Measurements from ENCODE around the gene SCTR. TPM values are rescaled to one million over a fixed set of nuclear protein-coding genes. Genes with fewer than 3 reads are reported as not detected.

SCTR gene
- total RNA-seq, 1 experiment from 2014 or later = not detected

DNA sequence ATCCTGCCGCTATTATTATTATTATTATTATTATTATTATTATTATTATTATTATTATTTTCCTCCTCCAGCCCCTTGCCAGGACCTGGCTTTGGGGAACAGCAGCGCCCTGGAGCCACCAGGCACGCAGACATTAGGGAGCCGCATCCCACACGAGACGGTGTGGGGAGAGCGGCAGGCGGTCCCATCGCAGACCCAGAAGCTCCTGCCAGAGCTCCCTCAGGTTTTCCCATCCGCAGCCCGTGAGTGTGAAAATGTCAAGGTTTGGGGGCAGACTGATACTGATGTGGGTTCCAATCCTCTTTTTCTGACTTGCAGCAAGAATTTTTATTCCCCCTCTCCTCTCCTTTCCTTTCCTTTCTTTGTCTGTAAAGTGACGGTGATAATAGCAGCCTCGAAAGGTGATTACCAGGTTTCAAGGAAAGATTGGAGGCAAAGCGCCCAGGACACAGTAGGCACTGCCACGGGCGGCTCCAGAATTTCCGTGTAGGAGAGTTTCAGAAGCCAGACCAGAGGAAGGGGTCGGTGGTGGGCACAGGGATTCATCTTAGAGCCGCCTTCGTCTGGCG is 816 bp downstream of the SCTR start:
- no peak for DNase-seq (ENCODE audit: low read depth)

DNA sequence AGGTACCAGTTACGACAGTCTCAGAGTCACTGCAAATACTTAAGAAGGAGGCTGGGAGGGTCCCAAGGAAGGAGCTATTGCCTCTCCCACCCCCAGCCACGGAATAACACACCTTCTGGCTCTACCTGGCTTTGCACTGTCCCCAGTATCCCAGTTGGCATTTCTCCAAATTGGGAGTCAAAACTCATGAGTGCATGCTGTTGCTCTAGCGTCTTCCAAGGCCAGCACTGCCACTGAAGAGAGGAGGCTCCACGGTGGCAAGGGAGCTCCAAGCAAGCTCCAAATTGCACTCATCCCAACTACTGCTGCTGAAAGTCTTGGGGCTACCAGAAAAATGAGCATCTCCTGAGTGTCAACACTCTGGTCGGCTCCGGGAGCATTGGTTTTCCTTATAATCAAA is 1.6 kb downstream of the SCTR start:
- DNase-seq (ENCODE audit: low read depth) = no peak

DNA sequence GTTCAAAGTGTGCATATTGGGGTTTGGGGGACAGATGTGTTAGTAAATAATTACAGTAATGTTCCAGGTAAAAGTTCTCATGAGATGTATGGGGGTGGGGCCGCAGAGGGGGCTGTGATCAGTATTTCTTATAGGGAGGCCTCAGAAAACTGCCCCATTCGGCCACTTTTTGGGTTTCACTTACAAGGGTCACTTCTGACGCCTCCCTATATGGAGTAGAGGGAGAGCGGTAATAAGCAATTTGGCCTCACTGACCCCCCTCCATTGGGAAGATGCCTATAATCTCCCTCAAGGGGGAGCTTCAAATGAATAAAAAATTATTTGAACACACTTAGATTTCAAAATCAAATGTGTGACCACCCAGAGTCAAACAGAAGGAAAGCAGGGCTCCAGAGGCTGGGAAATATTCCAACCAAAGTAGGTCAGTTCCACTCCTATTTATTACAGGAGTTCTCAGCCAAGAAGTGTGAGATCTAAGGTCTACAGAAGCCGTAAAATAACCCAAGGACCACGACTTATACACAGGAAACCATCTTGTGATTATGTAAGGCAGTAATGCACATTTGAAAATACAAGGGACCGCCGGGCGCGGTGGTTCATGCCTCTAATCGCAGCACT is 2.7 kb downstream of the SCTR start:
- DNase-seq (ENCODE audit: low read depth) = no peak

DNA sequence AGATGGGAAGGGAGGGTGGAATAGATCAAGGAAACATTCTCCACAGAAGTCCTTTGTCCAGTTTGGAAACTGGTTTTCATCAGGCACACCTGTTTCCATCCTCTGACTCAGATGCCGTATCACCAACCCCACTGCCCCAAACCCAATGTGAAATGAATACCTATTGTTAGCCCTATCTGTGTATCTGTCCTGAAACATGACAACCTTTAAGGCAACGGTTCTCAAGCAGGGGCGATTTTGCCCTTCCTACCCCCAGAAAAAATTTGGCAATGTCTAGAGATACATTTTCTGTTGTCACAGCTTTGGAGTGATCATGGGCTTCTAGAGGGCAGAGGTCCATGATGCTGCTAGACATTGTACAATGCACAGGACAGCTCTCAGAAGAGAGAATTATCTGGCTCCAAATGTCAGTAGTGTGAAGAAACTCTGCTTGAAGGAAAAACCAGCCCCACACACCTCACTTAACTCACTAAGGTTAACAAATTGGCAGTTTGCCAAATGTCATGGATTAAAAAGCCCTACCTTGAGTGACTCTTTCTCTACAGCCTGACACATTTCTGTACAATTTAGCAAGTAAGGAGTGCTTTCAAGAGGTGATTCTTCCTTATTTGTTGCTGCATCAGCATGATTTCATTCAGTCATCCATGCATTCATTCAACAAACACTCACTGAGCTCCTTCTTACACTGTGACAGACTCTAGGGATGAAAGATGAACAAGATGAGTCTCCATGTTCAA is 3.4 kb downstream of the SCTR start:
- DNase-seq (ENCODE audit: low read depth) = no peak

DNA sequence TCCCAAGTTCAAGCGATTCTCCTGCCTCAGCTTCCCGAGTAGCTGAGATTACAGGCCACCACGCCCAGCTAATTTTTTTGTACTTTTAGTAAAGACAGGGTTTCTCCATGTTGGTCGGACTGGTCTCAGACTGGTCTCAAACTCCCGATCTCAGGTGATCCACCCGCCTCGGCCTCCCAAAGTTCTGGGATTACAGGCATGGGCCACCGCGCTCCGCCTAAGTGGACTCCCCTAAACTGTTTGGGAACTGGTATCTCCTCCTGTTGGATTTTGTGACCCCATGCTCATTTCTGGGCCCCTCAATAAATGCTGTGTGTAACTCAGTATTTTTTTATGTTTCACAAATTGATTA is 5.2 kb downstream of the SCTR start:
- DNase-seq (ENCODE audit: low read depth) = no peak

DNA sequence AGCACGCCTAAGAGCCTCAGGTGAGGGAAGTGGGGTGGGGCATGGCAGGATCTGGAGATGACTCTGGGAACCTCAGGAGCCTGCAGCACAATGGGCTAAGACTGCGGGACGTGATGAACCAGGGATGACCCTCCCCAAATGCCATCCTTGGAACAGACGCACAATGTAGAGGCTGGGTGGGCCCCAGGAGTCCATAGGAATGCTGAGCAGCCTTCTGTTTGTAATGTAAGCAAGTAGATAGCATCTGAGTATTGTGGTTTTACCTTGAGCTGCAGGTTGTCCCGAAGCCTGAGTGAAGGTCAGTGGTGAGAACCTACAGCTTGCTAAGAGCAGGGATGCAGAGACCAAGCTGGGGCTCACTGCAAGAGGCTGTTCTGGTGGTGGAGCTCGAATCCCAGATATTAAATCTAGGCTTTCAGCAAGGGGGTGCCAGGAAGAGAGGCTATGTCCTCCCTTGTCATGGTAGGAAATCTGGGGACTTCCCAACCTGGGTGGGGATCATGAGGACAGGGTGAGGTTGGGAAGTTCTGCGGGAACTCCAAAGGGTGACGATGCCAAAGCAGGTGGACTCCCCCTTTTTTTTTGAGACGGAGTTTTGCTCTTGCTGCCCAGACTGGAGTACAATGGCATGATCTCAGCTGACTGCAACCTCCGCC is 5.8 kb downstream of the SCTR start:
- no peak for DNase-seq (ENCODE audit: low read depth)

DNA sequence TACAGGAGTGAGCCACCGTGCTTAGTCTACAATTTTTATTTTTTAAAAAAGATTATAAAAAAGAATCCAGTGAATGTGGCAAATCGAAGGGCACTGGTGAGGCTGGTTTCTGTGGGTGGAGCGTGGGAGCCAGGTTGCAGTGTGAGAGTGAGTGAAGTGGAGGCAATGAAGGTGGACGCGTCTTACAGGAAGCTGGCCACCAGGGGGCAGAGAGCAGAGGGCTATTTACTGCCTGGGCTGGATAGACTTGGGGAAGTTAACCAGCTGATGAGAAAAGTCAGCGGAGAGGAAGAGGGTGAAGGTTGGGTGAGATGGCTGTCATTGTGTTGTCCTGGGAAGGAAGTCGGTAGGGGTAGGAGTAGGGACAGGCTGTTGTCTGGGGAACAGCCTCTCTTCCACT is 6.8 kb downstream of the SCTR start:
- peak; percentile 39 for DNase-seq (ENCODE audit: low read depth)

DNA sequence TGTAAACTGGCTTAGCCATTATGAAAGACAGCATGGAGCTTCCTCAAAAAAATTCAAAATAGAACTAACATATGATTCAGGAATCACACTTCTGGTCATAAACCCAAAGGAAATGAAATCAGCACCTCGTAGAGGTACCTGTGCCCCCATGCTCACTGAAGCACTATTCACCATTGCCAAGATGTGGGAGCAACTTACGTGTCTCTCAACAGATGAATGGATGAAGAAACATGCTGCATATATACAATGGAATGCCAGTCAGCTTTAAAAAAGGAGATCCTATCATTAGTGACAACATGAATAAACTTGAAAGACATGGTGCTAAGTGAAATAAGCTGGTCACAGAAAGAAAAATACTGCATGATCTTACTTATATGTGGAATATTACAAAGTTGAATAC is 8.2 kb downstream of the SCTR start:
- no peak for DNase-seq (ENCODE audit: low read depth)

DNA sequence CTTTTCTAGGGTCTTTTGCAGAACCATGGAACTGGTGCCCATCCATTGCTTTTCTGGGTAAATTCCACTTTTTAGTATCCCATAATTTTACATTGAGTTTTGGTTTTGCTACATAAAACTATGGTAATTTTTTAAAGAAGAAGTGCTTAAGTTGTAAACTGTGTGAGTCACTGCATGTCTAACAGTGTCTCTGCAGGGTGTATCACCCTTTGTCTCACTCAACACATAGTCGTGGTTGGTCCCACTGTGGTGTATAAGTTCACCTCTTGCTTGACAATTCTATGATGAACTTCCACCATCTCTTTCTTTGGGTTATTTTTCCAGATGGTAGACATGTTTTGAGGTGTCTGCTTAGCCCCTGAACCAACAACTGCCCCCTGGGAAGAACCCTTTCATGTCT is 10.5 kb downstream of the SCTR start:
- no peak for DNase-seq (ENCODE audit: low read depth)

DNA sequence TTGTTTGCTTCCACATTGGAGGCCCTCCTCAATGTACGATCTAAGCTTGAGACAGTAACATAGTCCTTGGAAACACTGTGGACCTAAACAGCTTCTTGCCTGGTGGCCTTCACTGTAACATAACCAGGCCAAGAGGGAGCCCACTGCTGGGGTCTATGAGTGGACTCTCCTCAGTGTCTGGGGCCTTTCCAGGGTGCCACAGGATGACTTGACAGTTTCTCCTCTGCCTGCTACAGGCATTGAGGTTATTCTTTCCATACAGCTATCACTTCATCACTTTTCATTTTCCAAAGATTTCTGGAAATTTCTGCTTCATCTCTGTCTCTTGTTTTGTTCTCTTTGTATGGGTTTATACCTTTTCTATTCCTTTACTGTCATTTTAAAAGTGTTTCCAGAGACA is 11.3 kb downstream of the SCTR start:
- DNase-seq (ENCODE audit: low read depth) = no peak

DNA sequence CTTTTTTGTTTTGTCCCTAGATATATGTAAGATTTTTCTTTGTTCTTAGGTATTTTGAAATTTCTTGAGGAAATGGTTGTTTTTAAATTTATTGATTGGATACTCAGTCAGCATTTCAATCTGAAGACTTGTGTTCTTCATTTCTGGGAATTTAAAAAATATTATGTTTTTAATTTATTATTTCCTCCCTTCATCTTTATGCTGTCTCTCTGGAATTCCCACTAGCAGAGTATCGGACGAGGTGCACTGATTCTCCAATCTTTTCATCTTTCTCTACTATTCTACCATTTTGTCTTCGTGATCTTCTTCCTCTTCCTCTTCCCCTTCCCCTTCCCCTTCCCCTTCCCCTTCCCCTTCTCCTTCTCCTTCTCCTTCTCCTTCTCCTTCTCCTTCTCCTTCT is 12.3 kb downstream of the SCTR start:
- DNase-seq (ENCODE audit: low read depth) = no peak

DNA sequence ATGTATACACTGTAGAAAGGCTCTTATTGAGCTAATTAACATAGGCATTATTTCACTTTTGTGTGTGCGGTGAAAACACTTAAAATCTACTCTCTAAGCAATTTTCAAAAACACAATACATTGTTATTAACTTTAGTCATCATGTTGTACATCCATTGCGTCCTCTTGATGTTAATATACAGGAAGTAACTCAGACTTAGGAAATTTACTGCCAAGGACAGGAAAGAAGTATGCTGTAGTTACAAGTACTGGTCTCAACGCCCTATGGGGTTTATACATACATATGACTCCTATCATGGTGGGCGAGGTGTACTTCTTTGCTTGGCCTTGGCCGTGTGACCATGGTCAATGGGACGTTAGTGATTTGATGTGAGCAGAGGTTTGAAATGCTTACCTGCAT is 15.5 kb downstream of the SCTR start:
- no peak for DNase-seq (ENCODE audit: low read depth)

DNA sequence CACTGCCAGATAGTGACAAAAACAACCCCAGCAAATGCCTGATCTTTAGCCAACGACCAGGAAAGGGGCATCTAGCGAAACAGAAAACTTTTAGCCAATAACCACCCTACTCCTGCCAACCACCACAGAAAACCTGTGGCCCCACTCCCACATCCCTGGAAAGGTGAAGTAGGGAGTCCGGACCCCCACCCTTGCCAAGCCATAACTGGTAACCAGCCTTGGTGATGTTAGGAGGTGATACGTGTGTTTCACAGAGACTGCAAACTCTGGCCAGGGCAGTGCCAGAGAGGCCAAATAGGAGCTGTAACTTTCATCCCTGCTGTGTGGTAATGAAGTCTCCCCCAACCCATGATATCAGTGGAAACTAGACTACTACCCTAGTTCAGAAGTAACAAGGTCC is 27.6 kb downstream of the SCTR start:
- DNase-seq (ENCODE audit: low read depth) = no peak

DNA sequence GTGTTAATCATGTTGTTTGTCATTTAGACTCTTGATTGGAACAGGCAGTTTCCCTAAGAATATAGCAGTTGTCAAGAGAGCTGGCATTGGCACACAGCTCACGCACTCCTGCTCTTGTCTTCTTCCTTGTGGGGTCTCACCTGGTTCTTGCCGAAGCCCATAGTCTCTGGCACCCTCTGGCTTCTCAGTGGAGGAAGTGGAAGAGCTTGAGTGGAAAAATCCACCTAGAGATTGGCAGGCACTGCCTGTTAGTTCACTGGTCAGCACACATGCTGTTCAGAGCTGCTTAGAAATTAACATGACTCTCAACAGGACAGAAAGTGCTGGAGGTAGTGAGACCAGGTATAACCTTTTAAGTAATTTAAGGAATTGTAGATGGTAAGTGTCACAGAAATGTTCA is 28.3 kb downstream of the SCTR start:
- no peak for DNase-seq (ENCODE audit: low read depth)

DNA sequence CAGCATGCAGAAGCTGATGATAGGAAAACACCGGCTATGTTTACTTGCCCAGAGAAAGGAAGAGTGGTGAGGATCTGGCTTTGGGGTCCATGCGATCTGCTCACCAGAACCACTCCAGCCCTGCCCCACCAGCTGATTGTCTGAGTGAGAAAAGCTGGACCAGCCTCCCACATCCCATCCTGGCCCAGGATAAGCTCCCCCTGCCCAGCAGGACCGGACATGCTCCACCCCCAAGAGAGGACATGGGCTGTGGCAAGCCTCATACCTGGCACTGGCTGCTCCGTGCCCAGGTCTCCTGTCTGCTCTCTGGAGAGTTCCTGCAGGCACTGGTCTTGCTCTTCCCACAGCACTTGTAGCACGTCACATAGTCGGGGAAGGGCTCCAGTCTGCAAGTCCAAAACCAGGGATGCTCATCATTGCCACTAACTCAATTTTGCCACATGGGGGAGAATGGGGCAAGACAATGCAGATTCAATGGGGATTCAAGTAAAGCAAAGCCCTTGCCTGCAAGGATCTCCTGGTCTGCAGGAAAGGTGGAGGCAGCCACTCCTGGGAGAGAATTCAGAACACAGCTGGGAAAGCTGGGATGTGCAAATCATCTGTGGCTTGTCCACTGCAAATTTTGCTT is 30.0 kb downstream of the SCTR start:
- no peak for DNase-seq (ENCODE audit: low read depth)

DNA sequence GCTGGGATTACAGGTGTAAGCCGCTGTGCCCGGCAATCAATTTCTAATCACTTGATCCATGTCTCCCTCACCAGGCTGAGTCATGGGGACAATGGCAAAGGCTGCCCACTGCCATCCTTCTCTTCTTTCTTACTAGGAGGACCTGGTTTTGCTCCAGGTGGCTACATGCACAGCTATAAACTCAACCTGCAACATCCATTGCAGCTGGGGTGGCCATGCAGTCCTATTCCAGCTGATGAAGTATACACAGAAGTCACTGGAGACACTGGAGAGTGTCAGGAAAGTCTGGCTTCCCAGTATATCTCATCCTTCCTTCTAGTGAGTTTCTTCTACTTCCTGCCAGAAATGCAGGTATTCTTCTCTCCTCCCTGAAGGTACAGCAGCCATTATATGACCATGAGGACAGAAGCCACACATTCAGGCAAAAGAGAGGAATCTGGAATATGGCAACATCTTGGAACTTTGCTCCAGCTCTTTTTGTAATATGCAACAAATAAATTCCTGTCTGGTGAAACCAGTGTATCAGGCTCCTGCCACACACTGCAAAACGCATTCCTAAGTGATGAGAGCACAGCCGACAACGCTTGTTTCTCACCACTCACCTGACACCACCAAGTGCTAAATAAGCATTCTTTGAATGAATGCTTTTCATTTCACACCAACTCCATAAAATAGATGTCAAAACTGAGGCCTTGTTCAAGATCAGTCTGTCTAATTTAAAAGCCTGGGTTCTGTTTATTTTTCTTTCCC is 32.3 kb downstream of the SCTR start:
- peak; percentile 55 for DNase-seq (ENCODE audit: low read depth)

DNA sequence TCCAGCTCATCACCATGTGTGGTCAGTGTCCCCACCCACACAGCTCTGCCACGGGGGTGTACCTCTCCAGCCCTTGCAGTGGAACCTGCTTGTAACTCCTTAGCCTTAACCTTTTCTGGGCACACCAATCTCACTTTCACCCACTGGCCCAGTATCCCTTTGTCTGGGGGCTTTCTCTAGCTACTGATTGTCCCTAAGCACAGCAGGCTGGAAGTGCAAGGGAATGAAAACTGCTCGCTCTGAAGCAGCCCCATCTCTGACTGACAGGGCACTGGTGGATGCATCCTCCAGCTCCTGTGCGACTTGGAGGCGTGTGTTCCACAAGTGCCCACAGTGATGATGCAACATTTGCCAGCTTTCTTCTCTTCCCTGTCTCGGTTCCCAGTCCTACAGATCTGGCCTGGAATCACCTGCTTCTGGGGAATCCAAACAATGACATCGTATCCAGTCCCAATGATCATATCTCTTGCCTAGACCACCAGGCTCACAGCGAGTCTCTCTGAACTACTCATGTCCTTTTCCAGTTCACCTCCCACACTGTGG is 33.6 kb downstream of the SCTR start:
- DNase-seq (ENCODE audit: low read depth) = no peak

DNA sequence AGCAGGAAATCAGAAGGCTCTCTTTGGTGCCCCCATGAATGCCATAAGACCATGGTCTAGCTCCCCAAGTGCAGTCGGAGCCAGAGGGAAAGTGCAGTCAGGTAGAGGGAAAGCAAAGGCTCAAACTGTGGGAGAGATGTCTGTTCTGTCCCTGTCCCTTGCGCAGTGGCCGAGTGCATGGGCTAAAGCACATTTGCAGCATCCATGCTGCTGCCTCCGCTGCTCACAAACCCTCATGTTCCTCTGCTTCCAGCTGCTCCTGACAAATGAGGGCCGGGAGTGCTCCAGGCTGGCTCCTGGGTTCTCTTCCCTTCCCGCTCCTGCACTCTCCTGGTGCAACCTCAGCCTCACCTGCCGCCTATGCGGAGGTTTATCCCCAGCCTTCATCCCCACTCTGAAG is 34.2 kb downstream of the SCTR start:
- no peak for DNase-seq (ENCODE audit: low read depth)

DNA sequence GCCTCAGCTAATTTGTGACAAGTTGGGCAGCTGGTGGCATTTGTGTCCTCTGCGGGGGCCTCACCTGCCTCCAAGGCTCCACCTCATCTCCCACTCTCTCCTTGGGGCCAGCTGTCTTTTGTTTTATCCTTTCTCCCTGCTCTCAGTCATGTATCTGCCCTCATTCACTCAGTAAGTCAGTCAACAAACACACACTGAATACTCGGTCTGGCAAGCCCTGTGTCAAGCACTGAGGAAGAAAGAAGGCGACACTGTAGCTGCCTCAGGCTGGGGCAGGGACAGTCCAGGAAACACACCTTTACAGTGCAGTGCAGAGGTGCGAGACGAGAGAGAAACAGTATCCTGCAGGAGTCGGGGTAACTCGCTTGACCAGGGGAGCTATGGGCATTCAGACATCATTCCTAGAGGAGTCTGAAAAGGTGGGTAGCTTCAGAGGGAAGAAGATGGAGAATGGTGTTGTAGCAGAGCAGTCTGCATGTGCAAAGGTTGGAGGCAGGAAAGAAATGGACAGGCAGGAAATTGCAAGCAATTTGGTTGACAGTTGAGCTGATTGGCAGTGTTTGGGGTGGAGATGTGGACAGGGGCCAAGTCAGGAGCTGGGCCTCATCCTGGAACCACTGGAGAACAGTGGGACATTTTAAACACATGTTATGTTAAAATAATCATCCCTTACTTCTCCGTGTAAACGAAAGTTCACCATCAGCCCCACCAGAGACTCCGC is 34.9 kb downstream of the SCTR start:
- no peak for DNase-seq (ENCODE audit: low read depth)

DNA sequence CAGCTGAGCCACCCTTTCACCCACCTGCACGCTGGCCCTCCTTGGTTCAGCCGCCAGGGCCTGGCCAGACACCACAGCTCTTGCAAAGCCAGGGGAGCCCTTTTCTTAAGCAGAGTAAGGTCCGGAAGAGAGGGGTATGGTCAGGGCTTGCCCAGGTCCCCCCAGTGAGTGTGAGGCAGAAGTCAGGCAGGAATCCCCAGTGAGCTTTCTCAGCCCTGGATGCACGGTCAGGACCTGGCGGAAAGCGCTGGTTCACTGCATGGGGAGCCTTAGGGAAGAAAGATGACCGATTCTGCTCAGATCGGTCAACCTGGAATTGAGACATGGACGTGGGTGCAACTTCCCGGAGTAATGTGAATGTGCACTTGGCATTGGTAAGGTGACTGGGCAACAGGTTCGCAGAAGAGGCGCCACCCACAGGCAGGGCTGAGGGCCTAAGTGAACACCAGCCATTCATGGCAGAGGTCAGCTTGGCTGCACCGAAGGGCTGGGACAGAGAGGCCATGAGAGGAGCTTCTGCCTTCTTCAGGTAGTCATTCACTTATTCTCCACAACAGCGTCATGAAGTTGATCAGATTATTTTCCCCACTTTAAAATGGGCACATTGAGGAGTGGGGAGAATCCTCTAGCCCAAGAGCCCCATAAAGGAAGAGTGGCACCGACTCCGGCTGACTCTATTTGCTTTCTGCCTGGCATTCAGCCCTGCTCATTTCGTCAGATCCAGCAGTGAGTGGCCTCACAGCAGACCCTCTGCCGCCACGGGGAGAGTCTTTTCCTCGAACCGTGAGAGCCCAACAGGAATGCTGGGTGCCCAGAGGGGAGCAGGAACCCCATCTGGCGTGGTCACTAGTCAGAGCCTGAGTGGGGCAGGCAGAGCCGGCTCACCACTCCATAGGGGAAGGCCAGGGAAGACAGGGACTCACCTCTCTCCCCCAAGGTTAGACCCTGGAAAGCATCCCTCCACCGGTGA is 35.8 kb downstream of the SCTR start:
- DNase-seq (ENCODE audit: low read depth) = no peak

Data from RPMI7951 (cell line).